Activated T-cell treated with anti-CD3 and anti-CD28 coated beads for 1 hour (primary cell): ENCODE measurements around the gene KRT79.

Experiments
- DNase-seq: peaks from one replicate; pipeline ENCODE4 v3.0.0-alpha.2; 2020; ENCODE audit warnings: low read depth

Gene KRT79

GRCh38 chr12:52835271-52836041 is 1.3 kb upstream of the KRT79 start:
- DNase-seq, result no peak

DNA sequence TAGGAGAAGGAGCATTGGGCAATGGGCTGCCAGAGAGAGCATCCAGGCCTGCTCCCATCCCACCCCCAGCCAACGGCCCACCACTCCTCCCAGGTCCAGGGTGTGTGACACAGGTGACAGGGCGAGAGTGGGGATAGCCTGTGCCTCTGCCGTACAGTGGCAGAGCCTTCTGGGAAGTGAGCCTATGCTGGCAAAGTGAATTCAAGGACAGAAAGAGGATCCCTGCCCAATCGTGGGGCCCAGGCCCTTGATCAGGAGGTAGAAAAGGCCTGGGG is 553 bp upstream of the KRT79 start:
- DNase-seq, result no peak

GRCh38 chr12:52832985-52833905 is 866 bp downstream of the KRT79 start:
- no peak for DNase-seq

DNA sequence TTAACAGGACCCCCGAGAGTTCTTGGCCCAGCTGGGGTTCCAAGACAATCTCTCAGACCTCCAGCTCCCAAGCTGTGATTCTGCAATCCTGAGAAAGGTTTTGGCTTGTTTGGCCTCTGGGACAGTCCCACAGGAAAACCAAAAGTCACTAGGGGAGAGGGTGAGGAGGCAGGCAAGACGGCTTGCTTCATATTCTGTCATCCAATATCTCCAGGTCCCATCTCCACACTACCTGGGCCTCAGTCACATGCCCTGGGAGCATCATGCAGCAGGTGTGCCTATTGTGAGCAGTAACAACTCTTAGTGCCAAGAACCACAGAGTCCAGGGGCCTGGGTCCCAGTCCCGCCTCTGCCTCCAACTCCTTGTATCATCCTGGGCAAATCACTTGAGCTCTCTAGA is 1.7 kb downstream of the KRT79 start:
- DNase-seq, result no peak

DNA sequence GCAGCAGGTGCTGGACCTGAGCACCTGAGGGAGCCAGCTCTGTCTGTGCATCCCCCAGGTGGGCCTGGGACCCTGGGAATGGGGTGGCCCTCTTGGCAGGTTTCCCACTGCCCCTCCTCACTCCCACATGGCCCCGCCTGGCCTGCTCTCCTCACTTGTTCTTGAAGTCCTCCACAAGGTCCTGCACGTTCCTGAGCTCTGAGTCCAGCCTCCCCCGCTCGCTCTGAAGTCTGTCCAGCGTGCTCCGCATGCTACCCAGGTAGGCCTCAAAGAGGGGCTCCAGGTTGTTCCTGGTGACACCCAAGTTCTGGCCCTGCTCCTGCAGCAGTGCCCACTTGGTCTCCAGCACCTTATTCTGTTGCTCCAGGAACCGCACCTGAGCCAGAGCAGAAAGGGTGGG is 2.9 kb downstream of the KRT79 start:
- no peak for DNase-seq

GRCh38 chr12:52829986-52830770 is 3.9 kb downstream of the KRT79 start:
- no peak for DNase-seq

DNA sequence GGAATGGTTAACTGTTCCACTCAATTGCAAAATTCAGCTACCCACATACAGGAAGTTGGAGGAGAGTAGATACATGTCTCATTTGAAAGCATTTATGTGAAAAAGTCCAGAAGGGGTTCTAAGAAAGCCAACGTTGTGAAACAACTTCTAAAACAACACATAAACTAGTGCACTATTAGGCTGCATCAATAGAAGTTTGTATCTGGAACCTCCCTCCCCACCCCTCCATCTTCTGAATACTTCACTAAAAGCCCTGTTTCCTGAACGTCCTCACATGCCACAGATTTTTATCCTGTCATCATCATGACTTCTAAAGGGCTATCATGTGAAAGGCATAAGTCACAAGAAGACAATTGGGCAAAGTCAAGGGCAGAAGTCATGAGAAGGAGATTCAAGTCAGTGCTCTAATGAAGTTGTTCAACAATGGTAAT is 5.5 kb downstream of the KRT79 start:
- no peak for DNase-seq

DNA sequence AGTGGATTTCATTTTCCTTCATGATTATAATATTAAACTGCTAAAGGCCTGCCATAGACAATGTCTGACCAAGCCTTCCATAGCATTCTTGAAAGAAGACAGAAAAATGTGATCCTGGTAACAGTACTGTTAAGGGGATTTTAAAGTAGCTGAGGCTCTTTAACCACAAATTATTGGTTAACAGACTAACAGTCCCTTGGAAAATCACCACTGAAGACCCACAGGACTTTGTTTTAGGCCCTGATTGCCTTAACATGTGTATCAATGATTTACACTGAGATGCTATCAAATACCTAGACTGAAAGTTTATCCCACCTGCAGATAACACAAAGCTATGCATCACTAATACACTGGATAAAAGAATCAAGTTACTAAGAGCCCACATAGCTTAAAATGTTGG is 6.0 kb downstream of the KRT79 start:
- DNase-seq, result no peak

DNA sequence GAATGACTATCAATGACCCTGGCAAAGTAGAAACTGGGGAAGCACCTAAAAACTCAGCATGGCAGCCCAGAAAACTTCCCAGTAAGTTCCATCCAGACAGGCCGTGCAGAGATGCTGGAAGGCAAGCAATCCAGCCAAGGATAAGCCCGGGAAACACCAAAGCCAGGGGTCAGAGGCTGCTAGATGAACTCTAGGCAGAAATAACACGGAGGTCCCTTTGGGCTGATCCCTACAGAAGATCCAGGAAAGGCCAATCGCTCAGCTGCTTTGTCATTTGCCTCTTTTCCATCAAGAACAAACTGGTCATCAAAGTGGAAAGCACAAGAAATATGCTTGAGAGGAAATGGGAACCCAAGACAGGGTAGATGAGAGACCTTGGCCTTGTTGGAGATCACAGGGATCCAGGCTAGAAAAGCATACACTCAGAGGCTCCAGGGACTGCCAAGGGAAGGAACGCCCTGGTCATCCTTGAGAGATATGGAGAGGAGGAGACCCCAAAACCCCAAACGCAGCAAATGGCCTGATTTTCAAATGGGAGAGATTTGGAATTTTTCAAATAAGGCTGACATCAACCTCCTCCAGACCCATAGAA is 6.5 kb downstream of the KRT79 start:
- DNase-seq, result no peak

GRCh38 chr12:52826611-52827498 is 7.3 kb downstream of the KRT79 start:
- DNase-seq, result no peak

GRCh38 chr12:52825961-52826360 is 8.2 kb downstream of the KRT79 start:
- DNase-seq, result no peak

GRCh38 chr12:52824741-52825410 is 9.2 kb downstream of the KRT79 start:
- DNase-seq, result no peak

DNA sequence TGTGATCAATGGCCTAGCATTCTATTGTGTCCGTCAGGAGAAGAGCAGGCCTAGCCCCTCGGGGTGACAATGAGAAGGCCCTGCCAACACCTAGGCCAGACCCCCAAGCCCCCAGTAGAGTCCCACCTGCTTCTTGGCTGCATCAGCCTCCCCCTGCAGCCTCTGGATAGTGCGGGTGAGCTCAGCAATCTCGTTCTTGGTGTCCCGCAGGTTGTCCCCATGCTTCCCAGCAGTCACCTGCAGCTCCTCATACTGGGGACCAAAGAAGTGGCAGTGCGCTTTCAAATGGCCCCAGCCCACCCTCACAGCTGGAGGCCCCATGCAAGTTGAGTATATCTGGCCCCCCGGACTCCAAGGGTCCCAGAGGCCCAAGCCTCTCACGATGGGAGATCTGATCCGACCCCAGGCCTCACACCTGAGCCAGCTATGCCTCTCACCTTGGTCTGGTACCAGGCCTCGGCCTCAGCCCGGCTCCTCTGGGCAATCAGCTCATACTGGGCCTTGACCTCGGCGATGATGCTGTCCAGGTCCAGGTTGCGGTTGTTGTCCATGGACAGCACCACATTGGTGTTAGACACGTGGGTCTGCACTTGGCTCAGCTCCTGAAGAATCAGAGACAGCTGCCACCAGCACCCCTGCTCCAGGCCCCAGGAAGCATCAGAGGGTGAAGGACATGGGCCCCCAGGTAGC is 10.2 kb downstream of the KRT79 start:
- DNase-seq, result no peak

- no peak for DNase-seq
These were observed 11.2 kb downstream of the KRT79 start for GRCh38 chr12:52822771-52823510.

GRCh38 chr12:52821826-52822660 is 12.1 kb downstream of the KRT79 start:
- no peak for DNase-seq

DNA sequence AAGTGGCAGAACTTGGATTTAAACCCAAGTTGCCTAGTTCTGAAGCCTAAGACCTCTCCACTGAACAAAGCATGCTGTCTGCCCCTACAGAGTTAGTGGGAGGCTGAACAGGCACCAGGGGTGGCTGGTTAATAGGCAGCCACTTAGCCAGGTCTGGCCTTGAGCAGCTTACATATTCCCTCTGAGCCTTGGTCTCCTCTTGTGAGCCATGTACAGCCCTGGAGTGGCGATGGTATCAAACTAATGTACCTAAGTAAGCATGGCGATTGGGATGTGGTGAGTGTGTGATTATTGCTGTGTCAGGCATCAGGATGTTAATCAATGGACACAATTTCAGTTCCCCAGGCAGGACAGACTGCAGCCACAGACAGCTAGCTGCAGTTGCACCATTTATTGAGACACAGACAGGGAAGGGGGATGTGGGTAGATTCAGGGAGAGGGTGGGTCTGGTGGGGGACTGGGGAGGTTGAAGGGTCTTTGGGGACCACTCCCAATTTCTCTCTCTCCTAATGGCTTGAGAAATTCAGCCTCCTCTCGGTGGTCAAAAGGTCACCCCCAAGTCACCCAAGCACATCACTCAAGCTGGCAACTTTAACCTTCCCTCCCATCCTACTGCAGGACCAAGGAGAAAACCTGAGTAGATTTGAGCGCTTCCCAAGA is 12.9 kb downstream of the KRT79 start:
- no peak for DNase-seq

GRCh38 chr12:52820521-52820920 is 13.6 kb downstream of the KRT79 start:
- DNase-seq, result no peak
